Measurements from ENCODE around the gene ZBTB7C. TPM values are rescaled to one million over a fixed set of nuclear protein-coding genes. Genes with fewer than 3 reads are reported as not detected.

ZBTB7C gene
- total RNA-seq, 1 donor from 2014 or later, result 0.57 TPM

- no peaks in the 10 kb centered on the region for H3K4me1 Mint-ChIP-seq (ENCODE audit: low read depth)
- H3K27ac Mint-ChIP-seq, result no peak overlapping the region
- H3K9me3 Mint-ChIP-seq (ENCODE audit: low read depth), result no peaks in the 10 kb centered on the region
- no peak for TF ChIP-seq CTCF (IDR thresholded peaks at IDR 0.05; ENCODE audit: unreplicated experiment)
- H3K36me3 Mint-ChIP-seq (ENCODE audit: insufficient read depth), result no peaks in the 10 kb centered on the region
- no peak for DNase-seq (ENCODE audit: low spot score, unreplicated experiment)
- H3K27me3 Mint-ChIP-seq, result peaks cover 67% of the 10 kb centered on the region
- H3K4me3 Mint-ChIP-seq (ENCODE audit: low read depth), result no peak overlapping the region
Measured at GRCh38 chr18:48399303-48400075, 9.7 kb downstream of the ZBTB7C start.

GRCh38 chr18:48398074-48398473, 11.1 kb downstream of the ZBTB7C start:
- Mint-ChIP-seq H3K36me3 (ENCODE audit: insufficient read depth) (no peaks in the 10 kb centered on the region), H3K27ac (no peak overlapping the region), H3K9me3 (ENCODE audit: low read depth) (no peaks in the 10 kb centered on the region), H3K4me3 (ENCODE audit: low read depth) (no peak overlapping the region), H3K27me3 (peaks cover 61% of the 10 kb centered on the region), H3K4me1 (ENCODE audit: low read depth) (no peaks in the 10 kb centered on the region)
- no peak for TF ChIP-seq CTCF (IDR thresholded peaks at IDR 0.05; ENCODE audit: unreplicated experiment)
- no peak for DNase-seq (ENCODE audit: low spot score, unreplicated experiment)

GRCh38 chr18:48397021-48397420, 12.2 kb downstream of the ZBTB7C start:
- Mint-ChIP-seq H3K36me3 (ENCODE audit: insufficient read depth) (no peaks in the 10 kb centered on the region), H3K9me3 (ENCODE audit: low read depth) (no peaks in the 10 kb centered on the region), H3K4me1 (ENCODE audit: low read depth) (no peaks in the 10 kb centered on the region), H3K27me3 (peaks cover 60% of the 10 kb centered on the region), H3K4me3 (ENCODE audit: low read depth) (no peak overlapping the region), H3K27ac (no peak overlapping the region)
- no peak for TF ChIP-seq CTCF (IDR thresholded peaks at IDR 0.05; ENCODE audit: unreplicated experiment)
- no peak for DNase-seq (ENCODE audit: low spot score, unreplicated experiment)

GRCh38 chr18:48396561-48396960, 12.6 kb downstream of the ZBTB7C start:
- no peak overlapping the region for H3K27ac Mint-ChIP-seq
- no peak for TF ChIP-seq CTCF (IDR thresholded peaks at IDR 0.05; ENCODE audit: unreplicated experiment)
- no peaks in the 10 kb centered on the region for H3K36me3 Mint-ChIP-seq (ENCODE audit: insufficient read depth)
- H3K9me3 Mint-ChIP-seq (ENCODE audit: low read depth), result no peaks in the 10 kb centered on the region
- peaks cover 60% of the 10 kb centered on the region for H3K27me3 Mint-ChIP-seq
- DNase-seq (ENCODE audit: low spot score, unreplicated experiment), result no peak
- no peaks in the 10 kb centered on the region for H3K4me1 Mint-ChIP-seq (ENCODE audit: low read depth)
- H3K4me3 Mint-ChIP-seq (ENCODE audit: low read depth), result no peak overlapping the region

GRCh38 chr18:48395646-48396045, 13.5 kb downstream of the ZBTB7C start:
- DNase-seq (ENCODE audit: low spot score, unreplicated experiment), result no peak
- Mint-ChIP-seq H3K4me3 (ENCODE audit: low read depth) (no peak overlapping the region), H3K9me3 (ENCODE audit: low read depth) (no peaks in the 10 kb centered on the region), H3K27ac (no peak overlapping the region), H3K36me3 (ENCODE audit: insufficient read depth) (no peaks in the 10 kb centered on the region), H3K27me3 (peaks cover 64% of the 10 kb centered on the region), H3K4me1 (ENCODE audit: low read depth) (no peaks in the 10 kb centered on the region)
- no peak for TF ChIP-seq CTCF (IDR thresholded peaks at IDR 0.05; ENCODE audit: unreplicated experiment)

Measured in progenitor cell of endocrine pancreas (in vitro differentiated cells).